Astrocyte of the spinal cord (primary cell): Measurements from ENCODE around the gene SNAPC2.

ENCODE experiments used
- DNase-seq: peaks from one replicate; pipeline ENCODE4 v3.0.0; 2011; ENCODE audit warnings: low read depth, low spot score
- H3K4me3 ChIP-seq: 2 replicates; pipeline ENCODE4 v1.5.1; 2011; ENCODE audit warnings: low read depth, mild to moderate bottlenecking, low read length, moderate library complexity
- in situ Hi-C: cut with HindIII; loops from 2 replicates; pipeline ENCODE4 v1.10.0; 2017; ENCODE audit warnings: low sequenced_read_pairs
- TF ChIP-seq, protein P1 (sequence below): IDR thresholded peaks from 2 replicates; pipeline ENCODE4 v1.5.1; 2012; ENCODE audit warnings: low read depth, mild to moderate bottlenecking, low read length, inconsistent platforms

Gene SNAPC2

DNA sequence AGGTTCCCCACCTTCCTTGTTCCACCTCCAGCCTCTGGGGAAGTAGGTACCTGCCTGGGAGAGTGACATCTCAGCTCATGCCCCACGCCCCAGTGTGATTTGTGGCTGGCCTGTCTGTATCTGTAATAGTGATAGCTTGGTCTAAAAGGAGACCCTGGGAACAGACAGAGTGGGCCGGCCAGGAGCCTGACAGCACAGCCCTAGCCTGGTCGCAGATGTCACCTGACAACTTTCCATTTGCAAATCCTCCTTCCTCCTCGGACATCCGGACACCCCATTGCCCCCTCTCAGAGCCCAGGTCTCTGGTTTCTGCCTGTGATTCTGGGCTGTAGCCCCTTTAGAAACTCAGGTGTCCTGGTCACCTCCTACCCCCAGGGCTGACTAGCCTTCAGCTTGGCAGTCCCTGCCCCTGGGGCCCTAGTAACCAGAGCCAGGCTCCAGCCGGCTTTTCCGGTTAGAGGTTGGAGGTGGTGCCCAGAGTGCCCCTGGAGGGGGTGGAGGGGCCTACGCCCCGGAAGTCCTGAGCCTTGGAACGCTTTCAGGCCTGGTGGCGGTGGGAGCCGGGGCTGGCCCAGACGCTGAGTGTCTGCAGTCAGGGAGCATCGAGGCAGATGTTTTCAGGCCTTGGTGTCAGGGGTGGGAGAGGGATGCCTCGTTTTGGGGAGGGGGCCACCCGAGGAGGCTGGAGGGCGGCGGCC lies 25.4 kb upstream of the SNAPC2 start:
- in situ Hi-C loops: no loop called here
- H3K4me3 ChIP-seq: no peak overlapping the region
- DNase-seq: no peak
- TF ChIP-seq, protein P1, sequence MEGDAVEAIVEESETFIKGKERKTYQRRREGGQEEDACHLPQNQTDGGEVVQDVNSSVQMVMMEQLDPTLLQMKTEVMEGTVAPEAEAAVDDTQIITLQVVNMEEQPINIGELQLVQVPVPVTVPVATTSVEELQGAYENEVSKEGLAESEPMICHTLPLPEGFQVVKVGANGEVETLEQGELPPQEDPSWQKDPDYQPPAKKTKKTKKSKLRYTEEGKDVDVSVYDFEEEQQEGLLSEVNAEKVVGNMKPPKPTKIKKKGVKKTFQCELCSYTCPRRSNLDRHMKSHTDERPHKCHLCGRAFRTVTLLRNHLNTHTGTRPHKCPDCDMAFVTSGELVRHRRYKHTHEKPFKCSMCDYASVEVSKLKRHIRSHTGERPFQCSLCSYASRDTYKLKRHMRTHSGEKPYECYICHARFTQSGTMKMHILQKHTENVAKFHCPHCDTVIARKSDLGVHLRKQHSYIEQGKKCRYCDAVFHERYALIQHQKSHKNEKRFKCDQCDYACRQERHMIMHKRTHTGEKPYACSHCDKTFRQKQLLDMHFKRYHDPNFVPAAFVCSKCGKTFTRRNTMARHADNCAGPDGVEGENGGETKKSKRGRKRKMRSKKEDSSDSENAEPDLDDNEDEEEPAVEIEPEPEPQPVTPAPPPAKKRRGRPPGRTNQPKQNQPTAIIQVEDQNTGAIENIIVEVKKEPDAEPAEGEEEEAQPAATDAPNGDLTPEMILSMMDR: no peak

DNA sequence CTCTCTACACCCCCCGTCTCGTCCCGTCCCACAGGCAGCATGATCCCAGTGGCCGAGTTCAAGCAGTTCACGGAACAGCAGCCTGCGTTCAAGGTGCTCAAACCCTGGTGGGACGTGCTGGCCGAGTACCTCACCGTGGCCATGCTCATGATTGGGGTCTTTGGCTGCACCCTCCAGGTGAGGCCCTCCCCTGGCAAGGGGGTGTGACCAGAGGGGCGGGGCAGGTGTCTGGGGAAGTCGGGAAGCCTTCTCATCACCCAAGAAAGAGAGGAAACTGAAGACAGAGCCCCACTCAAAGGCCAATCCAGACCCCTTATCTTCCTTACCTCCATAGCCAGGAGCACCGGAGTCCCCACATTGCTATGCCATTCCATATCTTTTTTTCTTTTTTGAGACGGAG lies 24.6 kb upstream of the SNAPC2 start:
- TF ChIP-seq, protein P1: no peak
- DNase-seq: no peak
- in situ Hi-C loops: no loop called here
- H3K4me3 ChIP-seq: no peak overlapping the region

DNA sequence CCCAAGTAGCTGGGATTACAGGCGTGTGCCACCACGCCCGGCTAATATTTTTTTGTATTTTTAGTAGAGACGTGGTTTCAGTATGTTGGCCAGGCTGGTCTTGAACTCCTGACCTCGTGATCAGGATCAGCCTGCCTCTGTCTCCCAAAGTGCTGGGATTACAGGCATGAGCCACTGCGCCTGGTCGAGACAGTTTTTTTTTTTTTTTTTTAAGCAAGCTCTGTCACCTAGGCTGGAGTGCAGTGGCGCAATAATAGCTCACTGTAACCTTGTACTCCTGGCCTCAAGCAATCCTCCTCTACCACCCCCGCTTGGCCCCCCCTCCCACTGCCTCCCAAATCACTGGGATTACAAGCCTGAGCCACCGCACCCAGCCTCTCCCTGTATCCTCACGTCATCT lies 22.8 kb upstream of the SNAPC2 start:
- H3K4me3 ChIP-seq: no peak overlapping the region
- TF ChIP-seq, protein P1: no peak
- in situ Hi-C loops: no loop called here
- DNase-seq: no peak

DNA sequence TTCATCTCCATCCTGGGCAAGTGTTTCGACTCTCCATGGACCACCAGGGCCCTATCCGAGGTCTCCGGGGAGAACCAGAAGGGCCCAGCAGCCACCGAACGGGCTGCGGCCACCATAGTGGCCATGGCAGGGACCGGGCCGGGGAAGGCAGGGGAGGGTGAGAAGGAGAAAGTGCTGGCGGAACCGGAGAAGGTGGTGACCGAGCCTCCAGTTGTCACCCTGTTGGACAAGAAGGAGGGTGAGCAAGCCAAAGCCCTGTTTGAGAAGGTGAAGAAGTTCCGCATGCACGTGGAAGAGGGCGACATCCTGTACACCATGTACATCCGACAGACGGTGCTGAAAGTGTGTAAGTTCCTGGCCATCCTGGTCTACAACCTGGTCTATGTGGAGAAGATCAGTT lies 21.2 kb upstream of the SNAPC2 start:
- H3K4me3 ChIP-seq: no peak overlapping the region
- TF ChIP-seq, protein P1: no peak
- no peak for DNase-seq
- in situ Hi-C loops: no loop called here

DNA sequence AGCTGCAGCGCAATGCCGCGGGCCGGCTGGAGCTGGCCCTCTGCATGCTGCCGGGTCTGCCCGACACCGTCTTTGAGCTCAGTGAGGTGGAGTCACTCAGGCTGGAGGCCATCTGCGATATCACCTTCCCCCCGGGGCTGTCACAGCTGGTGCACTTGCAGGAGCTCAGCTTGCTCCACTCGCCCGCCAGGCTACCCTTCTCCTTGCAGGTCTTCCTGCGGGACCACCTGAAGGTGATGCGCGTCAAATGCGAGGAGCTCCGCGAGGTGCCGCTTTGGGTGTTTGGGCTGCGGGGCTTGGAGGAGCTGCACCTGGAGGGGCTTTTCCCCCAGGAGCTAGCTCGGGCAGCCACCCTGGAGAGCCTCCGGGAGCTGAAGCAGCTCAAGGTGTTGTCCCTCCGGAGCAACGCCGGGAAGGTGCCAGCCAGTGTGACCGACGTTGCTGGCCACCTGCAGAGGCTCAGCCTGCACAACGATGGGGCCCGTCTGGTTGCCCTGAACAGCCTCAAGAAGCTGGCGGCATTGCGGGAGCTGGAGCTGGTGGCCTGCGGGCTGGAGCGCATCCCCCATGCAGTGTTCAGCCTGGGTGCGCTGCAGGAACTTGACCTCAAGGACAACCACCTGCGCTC lies 20.3 kb upstream of the SNAPC2 start:
- in situ Hi-C loops: no loop called here
- no peak for DNase-seq
- TF ChIP-seq, protein P1: no peak
- H3K4me3 ChIP-seq: no peak overlapping the region

DNA sequence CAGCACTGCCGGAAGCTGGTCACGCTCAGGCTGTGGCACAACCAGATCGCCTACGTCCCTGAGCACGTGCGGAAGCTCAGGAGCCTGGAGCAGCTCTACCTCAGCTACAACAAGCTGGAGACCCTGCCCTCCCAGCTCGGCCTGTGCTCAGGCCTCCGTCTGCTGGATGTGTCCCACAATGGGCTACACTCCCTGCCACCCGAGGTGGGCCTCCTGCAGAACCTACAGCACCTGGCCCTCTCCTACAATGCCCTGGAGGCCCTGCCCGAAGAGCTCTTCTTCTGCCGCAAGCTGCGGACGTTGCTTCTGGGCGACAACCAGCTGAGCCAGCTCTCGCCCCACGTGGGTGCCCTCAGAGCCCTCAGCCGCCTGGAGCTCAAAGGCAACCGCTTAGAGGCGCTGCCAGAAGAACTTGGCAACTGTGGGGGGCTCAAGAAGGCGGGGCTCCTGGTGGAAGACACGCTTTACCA lies 19.7 kb upstream of the SNAPC2 start:
- DNase-seq: no peak
- TF ChIP-seq, protein P1: no peak
- in situ Hi-C loops: no loop called here
- H3K4me3 ChIP-seq: no peak overlapping the region
